KMS-11 (cell line): ENCODE results near the gene CTSZ.

Experiments used
- H2AFZ ChIP-seq: fragments of 200-600 bp; sonication (generic); 2 replicates; pipeline ENCODE4 v1.6.1; 2016; ENCODE audit warnings: antibody characterized with exemption, mixed run types, low read depth
- H3K27ac ChIP-seq: fragments of 200-600 bp; sonication (generic); 2 replicates; pipeline ENCODE4 v1.6.1; 2016; ENCODE audit warnings: mild to moderate bottlenecking, mixed run types
- H3K27me3 ChIP-seq: fragments of 200-600 bp; sonication (generic); 2 replicates; pipeline ENCODE4 v1.6.1; 2017; ENCODE audit warnings: mild to moderate bottlenecking, low read depth, mixed run types, moderate library complexity; ENCODE audit not compliant: insufficient read depth
- H3K36me3 ChIP-seq: fragments of 200-600 bp; sonication (generic); 2 replicates; pipeline ENCODE4 v1.6.1; 2017; ENCODE audit warnings: mild to moderate bottlenecking, mixed run types; ENCODE audit not compliant: insufficient read depth
- H3K4me1 ChIP-seq: fragments of 200-600 bp; sonication (generic); 2 replicates; pipeline ENCODE4 v1.6.1; 2016; ENCODE audit warnings: mild to moderate bottlenecking, low read depth, mixed run types; ENCODE audit not compliant: poor library complexity, severe bottlenecking
- H3K4me2 ChIP-seq: fragments of 200-600 bp; sonication (generic); 2 replicates; pipeline ENCODE4 v1.7.0; 2016; ENCODE audit warnings: mild to moderate bottlenecking, mixed run types
- H3K4me3 ChIP-seq: fragments of 200-600 bp; sonication (generic); IDR thresholded peaks from 2 replicates; pipeline ENCODE4 v1.6.1; 2017; ENCODE audit warnings: low read depth, low read length, mixed read lengths; ENCODE audit not compliant: insufficient read depth
- H3K79me2 ChIP-seq: fragments of 200-600 bp; sonication (generic); 2 replicates; pipeline ENCODE4 v1.6.1; 2016; ENCODE audit warnings: low read depth, mixed run types; ENCODE audit not compliant: insufficient read depth
- H3K9ac ChIP-seq: fragments of 200-600 bp; sonication (generic); 2 replicates; pipeline ENCODE4 v1.6.1; 2016; ENCODE audit warnings: mild to moderate bottlenecking, mixed run types
- H4K20me1 ChIP-seq: fragments of 200-600 bp; sonication (generic); 2 replicates; pipeline ENCODE4 v1.6.1; 2016; ENCODE audit warnings: mild to moderate bottlenecking, mixed run types; ENCODE audit not compliant: insufficient read depth
- CTCF ChIP-seq: fragments of 200-600 bp; sonication (generic); conservative IDR thresholded peaks from 2 replicates; pipeline ENCODE4 v1.6.1; 2017; ENCODE audit warnings: low read depth, mild to moderate bottlenecking, antibody characterized with exemption, low read length, moderate library complexity, mixed read lengths

CTSZ gene

DNA sequence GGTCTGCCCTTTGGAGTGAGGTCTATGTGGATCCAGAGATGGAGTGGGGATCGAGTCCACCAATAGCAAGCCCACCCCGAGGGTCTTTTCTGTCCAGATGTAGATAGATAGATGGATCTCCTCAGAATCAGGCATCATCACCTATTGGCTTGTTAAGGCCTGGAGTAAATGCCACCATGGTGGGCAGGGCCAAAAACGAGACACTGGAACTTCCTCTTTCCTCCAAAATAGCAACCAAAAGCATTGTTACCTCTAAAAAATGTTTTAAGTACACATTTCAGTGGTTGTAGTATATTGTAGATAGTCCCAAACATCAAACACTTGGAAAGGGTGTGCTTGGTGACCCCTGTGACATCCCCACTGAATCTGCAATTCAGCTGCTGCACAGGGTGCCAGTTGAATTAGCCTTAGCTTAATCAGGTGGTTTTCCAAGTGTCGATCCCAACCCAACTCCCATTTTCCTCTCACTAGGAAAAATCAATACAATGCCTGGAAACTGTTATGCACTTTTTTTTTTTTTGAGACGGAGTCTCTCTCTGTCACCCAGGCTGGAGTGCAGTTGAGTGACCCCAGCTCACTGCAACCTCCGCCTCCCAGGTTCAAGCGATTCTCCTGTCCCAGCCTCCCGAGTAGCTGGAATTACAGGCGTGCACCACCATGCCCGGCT, 61.0 kb downstream of the CTSZ start:
- TF ChIP-seq CTCF, result no peak
- Histone ChIP-seq H3K4me1 (no peaks in the 10 kb centered on the region), H3K4me2 (no peak overlapping the region), H3K9ac (no peak overlapping the region), H3K36me3 (no peaks in the 10 kb centered on the region), H3K27ac (no peak overlapping the region), H3K4me3 (no peak overlapping the region), H3K79me2 (no peaks in the 10 kb centered on the region), H2AFZ (no peak overlapping the region), H3K27me3 (no peaks in the 10 kb centered on the region), H4K20me1 (no peaks in the 10 kb centered on the region)
